Mesenteric fat pad (tissue), 1 donor: Measurements from ENCODE around the gene BST2. TPM values are rescaled to one million over a fixed set of nuclear protein-coding genes. Genes with fewer than 3 reads are reported as not detected.

Experiments
- DNase-seq: peaks from one replicate; pipeline ENCODE4 v3.0.0-alpha.2; 2020; ENCODE audit warnings: low spot score
- total RNA-seq: library from RNA; stranded (reverse); fragmentation: NEBNext Ultra II Directional; extraction: Animal tissue kit (Norgen Biotek cat#: 25700); gene quantifications from one replicate; pipeline ENCODE4 v1.2.1, GENCODE V29; 2021
- donor health status: DM: yes; HTN: yes; CAD: no.

The BST2 gene
- total RNA-seq, 1 donor from 2014 or later, result 185 TPM

DNA sequence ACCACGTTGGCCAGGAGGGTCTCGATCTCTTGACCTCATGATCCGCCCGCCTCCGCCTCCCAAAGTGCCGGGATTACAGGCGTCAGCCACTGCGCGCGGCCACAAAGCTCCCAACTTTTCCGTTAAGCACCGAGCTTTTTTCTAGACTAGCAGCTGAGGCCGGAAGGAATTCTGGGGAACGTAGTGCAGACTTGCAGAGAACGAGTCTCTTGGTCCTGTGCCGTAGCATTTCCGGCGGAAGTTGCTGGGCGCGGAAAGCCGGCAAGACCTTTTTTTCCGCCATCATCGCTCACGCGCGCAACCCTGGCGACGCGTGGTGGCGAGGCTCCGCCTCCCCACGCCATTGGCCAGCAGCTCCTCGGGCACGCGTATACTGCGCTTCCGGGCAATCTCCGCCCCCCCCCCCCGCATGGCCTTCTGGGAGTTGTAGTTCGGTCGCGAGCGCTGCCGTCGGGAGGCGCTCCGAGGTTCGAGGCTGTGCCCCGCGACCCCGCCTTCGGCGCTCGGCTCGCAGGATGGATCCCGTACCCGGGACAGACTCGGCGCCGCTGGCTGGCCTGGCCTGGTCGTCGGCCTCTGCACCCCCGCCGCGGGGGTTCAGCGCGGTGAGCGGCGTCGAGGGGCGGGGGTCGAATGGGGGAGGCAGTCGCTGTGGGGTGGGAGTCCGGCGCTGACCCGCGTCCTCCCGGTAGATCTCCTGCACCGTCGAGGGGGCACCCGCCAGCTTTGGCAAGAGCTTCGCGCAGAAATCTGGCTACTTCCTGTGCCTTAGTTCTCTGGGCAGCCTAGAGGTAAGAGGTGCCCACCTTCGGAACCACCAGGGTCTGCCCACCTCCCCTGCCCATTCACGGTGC is 14.4 kb upstream of the BST2 start, which contains the start of gene MVB12A:
MVB12A (plus strand) TSS at position 427 of the 854 bp plus-strand sequence; CDS start at position 516, 89 bp downstream.
- DNase-seq, result peak; percentile 99

DNA sequence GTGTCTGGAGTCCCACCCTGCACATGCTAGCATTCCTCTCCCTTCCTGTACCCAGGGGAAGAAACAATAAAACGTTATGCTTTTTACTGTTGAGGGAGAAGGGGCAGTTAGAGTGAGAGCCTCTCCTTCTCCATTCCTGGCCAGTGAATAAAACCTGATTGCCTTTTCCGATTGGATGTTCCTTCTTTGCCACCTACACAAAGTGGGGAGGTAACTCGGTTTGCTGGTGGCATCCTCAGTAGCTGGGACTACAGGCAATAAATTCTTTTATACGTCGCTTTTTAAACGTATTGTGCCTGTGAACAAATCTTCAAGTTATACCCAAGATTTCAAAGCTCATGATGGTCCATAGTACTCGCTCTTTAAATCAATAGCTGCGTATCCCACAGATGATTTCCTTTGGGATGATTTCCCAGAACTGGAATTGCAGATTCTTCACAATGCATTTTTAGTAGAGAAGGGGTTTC is 13.8 kb upstream of the BST2 start:
- no peak for DNase-seq

DNA sequence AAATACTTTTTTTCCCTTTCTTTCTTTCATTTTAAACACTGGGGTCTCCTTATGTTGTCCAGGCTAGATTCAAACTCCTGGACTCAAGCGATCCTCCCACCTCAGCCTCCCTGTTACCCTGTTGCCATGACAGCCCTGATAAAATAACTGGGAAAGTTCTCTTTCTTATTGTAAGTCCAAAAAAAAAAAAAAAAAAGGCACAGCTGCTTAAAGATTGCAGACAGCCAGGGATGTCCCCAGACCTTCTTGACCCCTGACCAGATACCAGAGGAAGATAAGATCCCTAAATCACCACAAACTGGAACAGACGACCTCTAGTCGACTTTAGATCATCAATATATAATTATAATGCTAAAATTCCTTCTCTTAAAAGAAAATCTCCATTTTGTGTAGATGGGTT is 13.3 kb upstream of the BST2 start:
- no peak for DNase-seq

DNA sequence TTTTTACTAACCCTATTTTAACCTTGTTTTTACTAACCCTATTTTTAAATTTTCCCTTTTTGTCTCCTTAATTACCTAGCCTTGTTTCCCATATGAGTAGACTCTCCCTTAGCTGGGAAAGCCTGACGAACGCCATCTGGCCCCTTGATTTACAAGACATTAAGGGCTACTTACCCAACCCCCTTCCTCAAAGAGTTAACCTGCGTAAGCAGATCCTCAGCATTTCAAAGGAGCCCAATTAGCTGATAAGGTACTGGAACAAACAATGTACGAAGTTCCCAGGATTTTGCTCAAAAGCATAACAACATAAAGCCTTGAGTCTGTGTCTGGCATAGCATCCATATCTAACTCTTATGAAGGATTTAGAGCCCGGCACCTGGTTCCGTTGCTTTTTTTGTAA is 9.7 kb upstream of the BST2 start:
- no peak for DNase-seq

DNA sequence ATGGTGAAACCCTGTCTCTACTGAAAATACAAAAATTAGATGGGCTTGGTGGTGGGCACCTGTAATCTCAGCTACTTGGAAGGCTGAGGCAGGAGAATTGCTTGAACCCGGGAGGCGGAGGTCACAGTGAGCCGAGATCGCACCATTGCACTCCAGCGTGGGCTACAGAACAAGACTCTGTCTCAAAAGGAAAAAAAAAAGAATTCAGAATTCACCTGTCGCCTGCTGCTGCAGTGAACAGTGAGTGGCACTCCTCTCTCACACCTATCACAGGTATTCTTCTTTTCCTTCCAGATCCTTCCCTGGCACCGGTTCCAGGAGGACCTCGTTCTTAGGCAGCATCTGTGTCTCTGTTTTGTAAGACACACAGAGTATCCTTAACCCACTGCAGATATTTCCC is 8.7 kb upstream of the BST2 start:
- no peak for DNase-seq

DNA sequence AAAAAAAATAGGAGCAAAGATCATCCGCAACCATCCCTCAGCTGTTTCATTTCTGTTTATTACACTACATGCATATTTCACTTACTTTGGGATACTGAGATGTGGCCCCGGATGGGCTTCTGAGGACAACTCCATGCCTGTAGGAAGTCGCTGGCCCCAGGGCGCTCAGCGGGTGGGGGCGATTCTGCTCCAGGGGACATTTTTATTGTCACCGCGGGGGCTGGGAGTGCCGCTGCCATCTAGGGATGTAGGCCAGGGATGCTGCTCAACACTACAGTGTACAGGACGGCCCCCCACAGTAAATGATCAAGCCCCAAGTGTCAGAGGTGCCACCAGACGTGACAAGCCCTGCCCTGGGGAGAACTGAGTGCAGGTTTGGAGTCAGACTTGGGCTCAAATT is 6.4 kb upstream of the BST2 start:
- no peak for DNase-seq

GRCh38 chr19:17409990-17410389 is 4.6 kb upstream of the BST2 start:
- DNase-seq, result no peak

GRCh38 chr19:17406887-17407196 is 1.4 kb upstream of the BST2 start:
- DNase-seq, result no peak

DNA sequence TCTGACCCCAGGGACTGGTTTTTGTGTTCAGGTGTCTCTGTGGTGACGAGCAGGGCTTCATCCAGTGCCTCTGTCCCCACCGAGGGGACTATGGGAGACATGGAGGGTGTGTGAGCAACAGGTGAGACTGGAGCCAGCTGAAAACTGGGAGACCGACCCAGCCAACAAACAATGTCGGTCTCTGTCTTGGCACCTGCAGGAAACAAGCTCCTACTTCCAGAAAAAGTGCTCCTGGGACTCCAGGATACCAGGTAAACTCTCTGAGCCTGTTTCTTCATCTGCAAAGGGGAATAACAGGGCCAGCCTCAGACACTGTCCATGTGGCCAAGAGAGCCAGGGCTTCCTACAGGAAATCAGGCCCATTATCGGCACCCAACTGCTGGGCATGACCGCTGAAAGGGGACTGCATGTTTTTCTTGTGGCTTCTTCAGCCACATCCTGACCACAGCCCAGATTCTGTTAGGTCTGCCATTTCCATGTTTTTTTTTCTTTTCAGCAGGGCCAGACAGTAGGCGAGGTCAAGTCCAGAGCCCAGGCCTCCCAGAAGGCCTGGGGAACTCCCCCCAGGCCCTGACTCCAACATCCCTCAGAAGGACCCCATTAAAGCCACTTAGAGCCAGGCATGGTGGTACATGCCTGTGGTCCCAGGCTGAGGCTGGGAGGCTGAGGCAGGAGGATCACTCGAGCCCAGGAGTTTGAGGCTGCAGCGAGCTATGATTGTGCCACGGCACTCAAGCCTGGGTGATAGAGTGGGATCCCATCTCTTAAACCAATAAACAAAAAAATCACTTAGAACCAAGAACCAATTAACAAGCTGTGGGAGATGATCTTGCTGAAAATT is 836 bp upstream of the BST2 start:
- no peak for DNase-seq

DNA sequence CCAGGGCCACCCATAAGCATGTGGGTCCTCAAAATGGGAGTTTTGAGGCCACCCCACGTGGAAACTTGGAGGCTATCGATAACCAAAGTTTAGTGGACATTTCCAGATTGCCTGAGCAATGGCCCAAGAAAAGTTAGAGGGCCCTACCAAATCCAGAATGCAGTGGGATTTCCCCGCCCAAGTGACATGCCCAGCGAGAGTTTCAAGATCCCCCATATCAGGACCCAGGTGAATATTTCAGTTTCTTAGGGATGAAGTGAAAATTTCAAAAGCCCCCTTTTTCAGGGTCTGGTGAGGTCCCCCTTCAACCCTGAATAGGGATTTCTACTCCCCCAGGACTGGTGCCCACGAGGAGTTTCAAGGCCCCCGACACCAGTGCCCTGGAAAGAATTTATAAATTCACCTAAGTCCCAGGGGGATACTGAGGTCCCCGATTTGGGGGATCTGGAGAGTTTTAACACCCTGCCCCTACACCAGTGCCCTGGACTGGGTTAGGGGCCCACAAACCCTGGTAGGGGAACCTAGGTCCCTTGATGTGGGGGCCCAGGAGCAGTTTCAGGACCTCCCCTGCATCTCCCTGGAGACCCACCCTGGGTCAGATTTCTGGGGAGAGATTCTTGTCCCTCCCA is 695 bp downstream of the BST2 start:
- DNase-seq, result no peak

- no peak for DNase-seq
These were observed 1.4 kb downstream of the BST2 start for GRCh38 chr19:17404015-17404414.

DNA sequence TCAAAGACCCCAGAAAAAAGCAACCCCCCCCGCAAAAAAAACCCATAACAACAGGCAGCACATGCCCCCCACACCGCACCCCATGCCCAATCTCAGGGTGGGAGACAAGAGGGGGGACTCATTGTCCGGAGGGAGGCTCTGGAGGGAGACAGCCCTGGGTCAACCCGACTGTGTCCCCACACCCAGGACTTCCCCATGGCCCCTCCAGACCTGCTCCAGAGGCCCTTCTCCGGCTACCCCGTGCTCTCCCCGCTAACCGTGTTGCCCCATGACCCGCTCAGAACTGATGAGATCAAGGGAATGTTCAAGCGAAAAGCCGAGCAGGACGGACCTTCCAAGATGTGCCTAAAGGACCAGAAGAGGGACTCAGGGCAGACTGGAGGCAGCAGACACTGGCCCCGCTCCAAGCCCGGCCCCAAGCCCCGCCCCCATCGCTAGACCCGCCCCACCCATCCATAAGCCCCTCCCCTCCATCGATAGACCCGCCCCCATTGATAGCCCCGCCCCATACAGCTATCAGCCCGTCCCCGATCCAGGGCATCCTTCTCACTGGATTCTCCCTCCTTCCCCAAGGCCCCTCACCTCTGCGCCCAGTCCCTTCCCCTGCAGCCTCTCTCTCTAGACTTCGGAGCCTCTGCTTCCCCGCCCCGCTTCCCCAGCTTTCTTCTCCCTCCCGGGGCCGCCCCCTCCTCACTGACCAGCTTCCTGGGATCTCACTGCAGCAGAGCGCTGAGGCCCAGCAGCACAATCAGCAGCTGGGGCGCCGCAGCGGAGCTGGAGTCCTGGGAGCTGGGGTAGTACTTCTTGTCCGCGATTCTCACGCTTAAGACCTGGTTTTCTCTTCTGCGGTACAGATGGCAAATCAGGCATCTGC is 2.2 kb downstream of the BST2 start:
- DNase-seq, result no peak

DNA sequence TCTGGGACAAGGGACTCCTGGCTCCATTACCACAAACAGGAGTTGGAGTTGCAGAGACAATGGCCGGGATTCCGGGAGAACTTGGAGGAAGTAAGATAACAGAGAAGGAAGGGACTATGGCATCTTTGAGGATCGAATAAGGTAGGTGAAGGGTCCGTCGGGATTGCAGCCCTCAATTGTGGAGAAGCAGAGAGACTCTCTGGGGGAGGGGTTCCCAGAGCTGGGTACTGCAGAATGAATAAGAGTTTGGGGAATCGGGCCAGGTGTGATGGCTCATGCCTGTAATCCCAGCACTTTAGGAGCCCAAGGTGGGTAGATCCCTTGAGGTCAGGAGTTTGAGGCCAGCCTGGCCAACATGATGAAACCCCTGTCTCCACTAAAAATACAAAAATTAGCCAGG is 3.8 kb downstream of the BST2 start:
- DNase-seq, result no peak

- no peak for DNase-seq
These were observed 6.4 kb downstream of the BST2 start for GRCh38 chr19:17398902-17399527.

GRCh38 chr19:17394891-17395415 is 10.5 kb downstream of the BST2 start:
- no peak for DNase-seq

GRCh38 chr19:17393914-17394313 is 11.5 kb downstream of the BST2 start, which contains the start of gene CCDC194:
Gene CCDC194, minus strand, starts transcription at chr19:17394196. Its CDS starts 38 bp downstream, at chr19:17394158.
- no peak for DNase-seq

DNA sequence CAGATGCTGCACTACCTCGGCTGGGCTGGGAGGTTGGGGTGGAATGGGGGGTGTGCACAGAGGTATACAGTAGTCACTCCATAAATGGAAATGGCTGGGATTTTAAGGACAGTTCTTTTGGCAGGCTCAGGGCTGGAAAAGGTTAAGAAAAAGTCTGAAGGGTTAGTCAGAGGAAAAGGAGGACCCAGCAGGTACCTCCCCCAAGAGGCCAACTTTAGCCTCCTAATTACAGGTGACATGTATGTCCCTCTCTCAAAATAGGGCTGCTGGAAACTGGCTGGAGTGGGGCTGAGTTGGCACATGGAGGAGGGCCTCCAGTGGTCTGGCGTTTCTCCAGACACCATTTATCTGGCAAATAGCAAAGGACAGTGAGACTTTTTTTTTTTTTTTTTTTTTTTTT is 12.4 kb downstream of the BST2 start:
- DNase-seq, result no peak

DNA sequence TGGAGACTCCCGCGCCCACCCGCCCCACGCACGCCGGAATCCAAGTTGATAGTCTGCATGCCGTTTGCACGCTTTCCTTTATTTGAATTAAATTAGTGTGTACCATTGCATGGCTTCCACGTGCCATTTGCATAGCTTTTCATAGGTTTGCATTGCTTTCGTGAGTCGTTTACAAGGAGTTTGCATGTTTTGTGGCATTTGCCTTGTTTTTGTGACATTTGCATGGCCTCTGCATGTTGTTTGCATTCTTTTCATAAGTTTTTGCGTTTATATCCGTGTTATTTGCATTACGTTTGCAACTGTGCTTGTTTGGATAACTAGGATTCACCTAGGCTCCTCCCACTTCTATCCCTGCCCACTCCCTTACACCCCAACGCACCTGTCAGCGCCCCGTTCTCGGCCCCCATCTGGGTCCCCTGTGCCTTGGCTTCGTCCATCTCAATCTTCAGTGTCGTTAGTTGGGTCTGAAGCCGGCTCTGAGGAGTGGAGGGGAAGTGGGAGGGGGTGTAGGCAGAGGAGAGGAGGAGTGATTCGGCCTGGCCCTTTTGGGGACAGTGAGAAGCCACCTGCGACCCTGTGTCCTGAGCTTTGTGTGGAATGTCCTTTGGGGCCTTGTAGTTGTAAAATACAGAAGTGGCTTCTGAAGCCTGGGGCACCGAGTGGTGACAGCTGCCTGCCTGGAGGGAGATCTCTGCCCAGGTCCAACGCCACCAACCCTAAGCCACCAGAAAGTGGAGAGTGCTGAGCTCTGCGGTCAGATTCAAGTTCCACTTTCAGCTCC is 13.9 kb downstream of the BST2 start:
- no peak for DNase-seq

GRCh38 chr19:17390665-17391370 is 14.6 kb downstream of the BST2 start:
- peak; percentile 96 for DNase-seq
